Measurements from ENCODE around the gene AK8.

DNA sequence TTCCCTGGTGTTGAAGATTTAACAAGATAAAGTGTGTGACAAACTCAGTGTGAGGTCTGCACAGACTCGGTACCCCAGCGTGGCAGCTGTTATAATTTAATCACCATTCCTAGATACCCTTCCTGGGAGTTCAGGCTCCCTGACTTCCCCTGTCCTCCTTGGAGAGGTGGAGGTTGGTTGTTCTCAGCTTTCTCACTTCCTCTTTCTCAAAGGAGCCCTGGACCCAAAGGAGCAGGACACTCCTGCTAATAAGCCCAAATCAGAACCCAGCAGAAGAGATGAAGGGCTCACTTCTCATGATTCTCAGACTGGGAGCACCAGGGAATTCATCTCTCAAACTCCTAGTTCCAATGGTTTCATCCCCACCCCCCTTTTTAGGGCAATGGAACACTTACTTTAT, 149.6 kb downstream of the AK8 start:
- TF ChIP-seq CTCF (IDR thresholded peaks at IDR 0.05) (no peak), POLR2A (IDR thresholded peaks at IDR 0.05) (no peak)

All from right lobe of liver (tissue), 4 donors.